Measurements from ENCODE around the gene MFF.

The MFF gene

GRCh38 chr2:227404585-227405271 is 79.7 kb downstream of the MFF start:
- peaks cover 59% of the 10 kb centered on the region for H3K4me1 Mint-ChIP-seq
- H3K27me3 Mint-ChIP-seq, result no peaks in the 10 kb centered on the region
- peak overlapping the region; percentile 8 for H3K27ac Mint-ChIP-seq
- H3K4me3 Mint-ChIP-seq, result no peak overlapping the region
- H3K36me3 Mint-ChIP-seq, result no peaks in the 10 kb centered on the region
- no peaks in the 10 kb centered on the region for H3K9me3 Mint-ChIP-seq

- Mint-ChIP-seq H3K4me1 (peaks cover 66% of the 10 kb centered on the region), H3K27ac (peak overlapping the region; percentile 68), H3K9me3 (no peaks in the 10 kb centered on the region), H3K27me3 (no peaks in the 10 kb centered on the region), H3K4me3 (no peak overlapping the region), H3K36me3 (no peaks in the 10 kb centered on the region)
Measured at GRCh38 chr2:227406177-227407031, 81.4 kb downstream of the MFF start.

Data from activated naive CD4-positive, alpha-beta T cell treated with anti-CD3 and anti-CD28 coated beads, Interleukin-2, amount 50 U/mL, for 24 hours (primary cell).